GM12878 (cell line): ENCODE data around the gene TMEM91. TPM values are rescaled to one million over a fixed set of nuclear protein-coding genes. Genes with fewer than 3 reads are reported as not detected.

Experiments
- CEBPZ ChIP-seq: fragments of 150-350 bp; IDR thresholded peaks from 2 replicates; pipeline ENCODE4 v1.6.1; 2016; ENCODE audit warnings: low read depth, low read length
- CUX1 ChIP-seq: IDR thresholded peaks from 2 replicates; pipeline ENCODE4 v1.6.1; 2012; ENCODE audit warnings: improper control_type of control experiment, low read depth, low read length; ENCODE audit not compliant: insufficient replicate concordance
- EED ChIP-seq: sonication (generic); IDR thresholded peaks from 2 replicates; pipeline ENCODE4 v1.6.1; 2016; ENCODE audit warnings: antibody characterized with exemption, low read depth
- ESRRA ChIP-seq: IDR thresholded peaks from 2 replicates; pipeline ENCODE4 v1.6.1; 2012; ENCODE audit warnings: mild to moderate bottlenecking, low read length, improper control_type of control experiment
- ETV6 ChIP-seq, 2 experiments: fragments of 450-650 bp in 1 of 2; IDR thresholded peaks in 1 of 2; conservative IDR thresholded peaks in 1 of 2; 2 replicates each; pipeline ENCODE4 v1.6.1; 2014; ENCODE audit warnings: antibody characterized with exemption in 1 of 2, borderline replicate concordance in 1 of 2, low read depth in 1 of 2, mild to moderate bottlenecking in 1 of 2, moderate library complexity in 1 of 2
- EZH2 ChIP-seq: IDR thresholded peaks from 2 replicates; pipeline ENCODE4 v1.6.1; 2012; ENCODE audit warnings: low read depth, mild to moderate bottlenecking, control low read depth, inconsistent platforms, low read length, borderline replicate concordance; ENCODE audit not compliant: control insufficient read depth
- FOS ChIP-seq: IDR thresholded peaks from 3 replicates; pipeline ENCODE4 v1.6.1; 2011; ENCODE audit warnings: borderline replicate concordance; ENCODE audit not compliant: insufficient read length; ENCODE audit errors: extremely low read depth
- FOXM1 ChIP-seq: IDR thresholded peaks from 2 replicates; pipeline ENCODE4 v1.6.1; 2012; ENCODE audit warnings: low read depth, mild to moderate bottlenecking, inconsistent platforms, low read length, moderate library complexity
- MEF2B ChIP-seq: fragments of 450-650 bp; IDR thresholded peaks from 2 replicates; pipeline ENCODE4 v1.6.1; 2018; ENCODE audit warnings: mild to moderate bottlenecking, moderate library complexity; ENCODE audit not compliant: partially characterized antibody, poor library complexity, severe bottlenecking
- MTA2 ChIP-seq: fragments of 450-650 bp; IDR thresholded peaks from 2 replicates; pipeline ENCODE4 v1.6.1; 2016; ENCODE audit warnings: low read depth, mild to moderate bottlenecking, moderate library complexity
- POLR2AphosphoS2 ChIP-seq: IDR thresholded peaks from 2 replicates; pipeline ENCODE4 v1.6.1; 2011; ENCODE audit warnings: low read depth, mild to moderate bottlenecking, low read length, improper control_type of control experiment, moderate library complexity
- POU2F2 ChIP-seq: IDR thresholded peaks from 3 replicates; pipeline ENCODE4 v1.6.1; 2011; ENCODE audit warnings: low read depth, mild to moderate bottlenecking, low read length, borderline replicate concordance
- RCOR1 ChIP-seq: conservative IDR thresholded peaks from 2 replicates; pipeline ENCODE4 v1.6.1; 2012; ENCODE audit warnings: low read depth, low read length, improper control_type of control experiment
- SMAD5 ChIP-seq: IDR thresholded peaks from 2 replicates; pipeline ENCODE4 v1.6.1; 2016; ENCODE audit warnings: antibody characterized with exemption, low read depth
- SPI1 ChIP-seq: IDR thresholded peaks from 2 replicates; pipeline ENCODE4 v1.6.1; 2011; ENCODE audit warnings: low read depth, mild to moderate bottlenecking, low read length, moderate library complexity, borderline replicate concordance; ENCODE audit not compliant: insufficient read depth
- TAF1 ChIP-seq: IDR thresholded peaks from 2 replicates; pipeline ENCODE4 v1.6.1; 2011; ENCODE audit warnings: mild to moderate bottlenecking, low read depth, low read length, borderline replicate concordance
- USF2 ChIP-seq: IDR thresholded peaks from 2 replicates; pipeline ENCODE4 v1.6.1; 2011; ENCODE audit warnings: low read depth, low read length, improper control_type of control experiment, borderline replicate concordance
- polyA plus RNA-seq, 11 experiments: library from polyadenylated mRNA; depleted of rRNA in 4 of 11; unstranded in 6 of 11; stranded (reverse) in 5 of 11; fragments of >200 nt; fragmentation: Nextera tagmentation in 4 of 11; fragmentation: Illumina TruSeq in 1 of 11; extraction: Ambion mirVana in 4 of 11; extraction: Trizol in 1 of 11; gene quantifications; 1 replicate in 1 of 11; 2 replicates in 10 of 11; pipeline versions ENCODE4 v1.2.1 to v1.2.3, GENCODE V29; 2011 to 2016; ENCODE audit warnings: inconsistent platforms in 2 of 11, missing spikeins in 2 of 11, low read depth in 1 of 11
- total RNA-seq, 4 experiments: library from RNA; depleted of rRNA in 3 of 4; stranded (reverse); fragments of >200 nt in 3 of 4; fragmentation: Illumina TruSeq in 1 of 4; extraction: Trizol in 1 of 4; gene quantifications; 2 replicates each; pipeline versions ENCODE4 v1.2.1 to v1.2.3, GENCODE V29; 2013 to 2021

The TMEM91 gene
- total and polyA plus RNA-seq, 10 of the 15 experiments (the other 5 are each of a cell fraction or from before 2014, with no cell fraction given) = 1.5 to 5.5 (median 2.7) TPM

- TF ChIP-seq MEF2B (peak; percentile 65), EZH2 (no peak), CEBPZ (no peak), MTA2 (no peak), SMAD5 (no peak), EED (no peak), POLR2AphosphoS2 (no peak), CUX1 (no peak), USF2 (no peak), TAF1 (no peak), FOXM1 (no peak), FOS (no peak), ESRRA (no peak), SPI1 (peak; percentile 40; the same call in 1 of the 2 replicates), POU2F2 (0 out of 3 replicates have a peak, but pooled peaks have one; percentile 27), ETV6 (conservative IDR thresholded peaks at IDR 0.05 in 1 of 2, IDR thresholded peaks at IDR 0.05 in 1 of 2; ENCODE audit: borderline replicate concordance in 1 of 2, low read depth in 1 of 2) (0 out of 4 replicates have a peak, but pooled peaks of 1 of the 2 experiments have one; percentile 11), RCOR1 (no peak)
Observed at GRCh38 chr19:41377977-41378709, 1.8 kb downstream of the TMEM91 start (continued).
